Keratinocyte (primary cell): ENCODE results near the gene PGAM5. TPM values are rescaled to one million over a fixed set of nuclear protein-coding genes. Genes with fewer than 3 reads are reported as not detected.

Experiments
- DNase-seq: peaks from one replicate; pipeline ENCODE4 v3.0.0-alpha.2; 2011; ENCODE audit warnings: low read depth, missing footprints, low spot score
- FAIRE-seq: peaks from 2 replicates; lab custom pipeline; 2011; peaks lifted over from hg19 to GRCh38; lab: Jason Lieb, UNC
- H2AFZ ChIP-seq: 2 replicates; pipeline ENCODE4 v1.6.0; 2012; ENCODE audit warnings: low read length, control low read depth, inconsistent platforms; ENCODE audit not compliant: control insufficient read depth
- H3K27ac ChIP-seq: 2 replicates; pipeline ENCODE4 v1.5.1; 2011; ENCODE audit warnings: low read length; ENCODE audit not compliant: control insufficient read depth, insufficient read depth
- H3K27me3 ChIP-seq: 3 replicates; pipeline ENCODE4 v1.6.0; 2011; ENCODE audit warnings: low read length; ENCODE audit not compliant: control insufficient read depth, insufficient read depth; ENCODE audit errors: extremely low read depth
- H3K36me3 ChIP-seq, 2 experiments: 2 replicates in 1 of 2; 3 replicates in 1 of 2; pipeline ENCODE4 v1.5.1; 2011; ENCODE audit warnings: low read length in 2 of 2, mild to moderate bottlenecking in 1 of 2; ENCODE audit not compliant: control insufficient read depth in 2 of 2, insufficient read depth in 2 of 2; ENCODE audit errors: extremely low read depth in 1 of 2
- H3K4me1 ChIP-seq: 3 replicates; pipeline ENCODE4 v1.5.1; 2011; ENCODE audit warnings: low read length; ENCODE audit not compliant: control insufficient read depth, insufficient read depth; ENCODE audit errors: extremely low read depth
- H3K4me2 ChIP-seq: 3 replicates; pipeline ENCODE4 v1.6.0; 2011; ENCODE audit warnings: low read depth, low read length; ENCODE audit not compliant: control insufficient read depth, insufficient read depth; ENCODE audit errors: extremely low read depth
- H3K4me3 ChIP-seq, 3 experiments: fragments of 200-600 bp in 1 of 3; sonication (generic) in 1 of 3; 2 replicates in 2 of 3; 3 replicates in 1 of 3; pipeline ENCODE4 v1.5.1; 2011 to 2016; ENCODE audit warnings: low read length in 3 of 3, mild to moderate bottlenecking in 3 of 3, control low read depth in 2 of 3, inconsistent platforms in 1 of 3, low read depth in 1 of 3, mixed read lengths in 1 of 3, mixed run types in 1 of 3, moderate library complexity in 1 of 3; ENCODE audit not compliant: control insufficient read depth in 2 of 3, insufficient read depth in 2 of 3; ENCODE audit errors: extremely low read depth in 1 of 3
- H3K79me2 ChIP-seq: 2 replicates; pipeline ENCODE4 v1.6.0; 2012; ENCODE audit warnings: low read length; ENCODE audit not compliant: control insufficient read depth, insufficient read depth
- H3K9ac ChIP-seq: 3 replicates; pipeline ENCODE4 v1.6.0; 2011; ENCODE audit warnings: low read length; ENCODE audit not compliant: control insufficient read depth, insufficient read depth; ENCODE audit errors: extremely low read depth
- H3K9me1 ChIP-seq: 3 replicates; pipeline ENCODE4 v1.6.0; 2011; ENCODE audit warnings: low read length; ENCODE audit not compliant: control insufficient read depth, insufficient read depth; ENCODE audit errors: extremely low read depth
- H3K9me3 ChIP-seq: 2 replicates; pipeline ENCODE4 v1.5.1; 2012; ENCODE audit warnings: low read depth, low read length; ENCODE audit not compliant: control insufficient read depth
- H4K20me1 ChIP-seq: 3 replicates; pipeline ENCODE4 v1.6.0; 2011; ENCODE audit warnings: low read length; ENCODE audit not compliant: control insufficient read depth, insufficient read depth; ENCODE audit errors: extremely low read depth
- EZH2 ChIP-seq: IDR thresholded peaks from one replicate; pipeline ENCODE4 v1.6.1; 2012; ENCODE audit warnings: inconsistent platforms, mild to moderate bottlenecking, low read length, moderate library complexity
- dilution Hi-C: fragments of 300-500 bp; cut with MboI; formaldehyde crosslinking; loops from one replicate; pipeline ENCODE4 v1.7.0; 2020; ENCODE audit warnings: low sequenced_read_pairs; ENCODE audit not compliant: extremely low pct_ligation_motif_present
- polyA plus RNA-seq, 5 experiments: library from polyadenylated mRNA; depleted of rRNA in 3 of 5; stranded (reverse) in 3 of 5; stranded (forward) in 1 of 5; unstranded in 1 of 5; fragments of >200 nt; gene quantifications; 1 replicate in 1 of 5; 2 replicates in 3 of 5; 3 replicates in 1 of 5; pipeline versions ENCODE4 v1.2.1 to v1.2.3, GENCODE V29; 2011 to 2012; ENCODE audit warnings: missing spikeins in 2 of 5, low read depth in 1 of 5, low replicate concordance in 1 of 5
- TF ChIP-seq, protein P1 (sequence below), 3 experiments: IDR thresholded peaks in 1 of 3; conservative IDR thresholded peaks in 1 of 3; optimal IDR thresholded peaks in 1 of 3; 2 replicates in 2 of 3; 3 replicates in 1 of 3; pipeline versions ENCODE3 to v1.5.1; 2011; ENCODE audit warnings: low read length in 3 of 3, mild to moderate bottlenecking in 3 of 3, moderate library complexity in 2 of 3, control low read depth in 1 of 3, inconsistent platforms in 1 of 3; ENCODE audit not compliant: insufficient read depth in 2 of 3; ENCODE audit errors: extremely low read depth in 1 of 3

PGAM5 gene
- polyA plus RNA-seq, 1 donor (not counting 4 experiments of a cell fraction or from before 2014, with no cell fraction given): 31.5 TPM

GRCh38 chr12:132731574-132731973 is 20.9 kb downstream of the PGAM5 start:
- no peaks in the 10 kb centered on the region for H3K4me1 ChIP-seq
- no peaks in the 10 kb centered on the region for H3K27me3 ChIP-seq
- H3K36me3 ChIP-seq: peaks cover 53 to 61% of the 10 kb centered on the region in 2 experiments
- DNase-seq: no peak
- no peaks in the 10 kb centered on the region for H3K9me1 ChIP-seq
- peaks cover 19% of the 10 kb centered on the region for H4K20me1 ChIP-seq
- H3K9me3 ChIP-seq: no peaks in the 10 kb centered on the region
- TF ChIP-seq EZH2: no peak
- TF ChIP-seq, protein P1, sequence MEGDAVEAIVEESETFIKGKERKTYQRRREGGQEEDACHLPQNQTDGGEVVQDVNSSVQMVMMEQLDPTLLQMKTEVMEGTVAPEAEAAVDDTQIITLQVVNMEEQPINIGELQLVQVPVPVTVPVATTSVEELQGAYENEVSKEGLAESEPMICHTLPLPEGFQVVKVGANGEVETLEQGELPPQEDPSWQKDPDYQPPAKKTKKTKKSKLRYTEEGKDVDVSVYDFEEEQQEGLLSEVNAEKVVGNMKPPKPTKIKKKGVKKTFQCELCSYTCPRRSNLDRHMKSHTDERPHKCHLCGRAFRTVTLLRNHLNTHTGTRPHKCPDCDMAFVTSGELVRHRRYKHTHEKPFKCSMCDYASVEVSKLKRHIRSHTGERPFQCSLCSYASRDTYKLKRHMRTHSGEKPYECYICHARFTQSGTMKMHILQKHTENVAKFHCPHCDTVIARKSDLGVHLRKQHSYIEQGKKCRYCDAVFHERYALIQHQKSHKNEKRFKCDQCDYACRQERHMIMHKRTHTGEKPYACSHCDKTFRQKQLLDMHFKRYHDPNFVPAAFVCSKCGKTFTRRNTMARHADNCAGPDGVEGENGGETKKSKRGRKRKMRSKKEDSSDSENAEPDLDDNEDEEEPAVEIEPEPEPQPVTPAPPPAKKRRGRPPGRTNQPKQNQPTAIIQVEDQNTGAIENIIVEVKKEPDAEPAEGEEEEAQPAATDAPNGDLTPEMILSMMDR (optimal IDR thresholded peaks at IDR 0.05 in 1 of 3, IDR thresholded peaks at IDR 0.05 in 1 of 3, conservative IDR thresholded peaks at IDR 0.05 in 1 of 3; ENCODE audit: extremely low read depth in 1 of 3, insufficient read depth in 2 of 3, low read length in 3 of 3): no peak
- FAIRE-seq: no peak
- no peak overlapping the region for H3K4me3 ChIP-seq
- peaks cover 24% of the 10 kb centered on the region for H3K79me2 ChIP-seq
- no peak overlapping the region for H3K9ac ChIP-seq
- H2AFZ ChIP-seq: no peak overlapping the region
- no peak overlapping the region for H3K27ac ChIP-seq
- dilution Hi-C loops: no loop called here
- no peak overlapping the region for H3K4me2 ChIP-seq

DNA sequence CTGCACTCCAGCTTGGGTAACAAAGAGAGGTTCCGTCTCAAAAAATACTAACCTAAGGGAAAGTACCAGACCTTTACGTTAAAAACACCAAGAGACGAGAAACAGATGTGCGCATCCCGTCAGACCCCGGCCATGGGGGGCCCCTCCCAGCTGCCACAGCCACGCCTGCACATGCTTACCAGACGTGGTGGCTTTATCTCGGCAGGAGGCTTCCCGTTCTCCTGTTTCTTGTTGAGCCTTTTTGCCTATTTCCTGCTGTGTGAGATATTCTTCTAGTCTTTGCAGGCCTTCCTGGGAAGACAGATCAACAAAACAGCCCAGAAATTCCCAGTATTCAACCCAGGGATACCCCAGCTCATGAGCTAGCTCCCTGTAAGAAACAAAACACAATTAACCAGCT is 23.6 kb downstream of the PGAM5 start:
- H3K9me3 ChIP-seq: no peaks in the 10 kb centered on the region
- no peak overlapping the region for H2AFZ ChIP-seq
- H3K79me2 ChIP-seq: peaks cover 25% of the 10 kb centered on the region
- H3K4me3 ChIP-seq: no peak overlapping the region
- H3K9me1 ChIP-seq: no peaks in the 10 kb centered on the region
- H3K4me2 ChIP-seq: no peak overlapping the region
- no peaks in the 10 kb centered on the region for H3K27me3 ChIP-seq
- no peak for DNase-seq
- H3K4me1 ChIP-seq: no peaks in the 10 kb centered on the region
- no peak for FAIRE-seq
- peaks cover 17% of the 10 kb centered on the region for H4K20me1 ChIP-seq
- H3K36me3 ChIP-seq: peaks cover 49 to 58% of the 10 kb centered on the region in 2 experiments
- no peak for TF ChIP-seq EZH2
- TF ChIP-seq, protein P1 (optimal IDR thresholded peaks at IDR 0.05 in 1 of 3, IDR thresholded peaks at IDR 0.05 in 1 of 3, conservative IDR thresholded peaks at IDR 0.05 in 1 of 3; ENCODE audit: extremely low read depth in 1 of 3, insufficient read depth in 2 of 3, low read length in 3 of 3): no peak
- dilution Hi-C loops: no loop called here
- no peak overlapping the region for H3K27ac ChIP-seq
- no peak overlapping the region for H3K9ac ChIP-seq
